ENCODE data around the gene GTF2F1.

- no peak for TF ChIP-seq CTCF (IDR thresholded peaks at IDR 0.05; ENCODE audit: insufficient read depth, low read length)
- TF ChIP-seq POLR2AphosphoS5 (IDR thresholded peaks at IDR 0.05; ENCODE audit: low read depth): no peak
These were observed 36.7 kb upstream of the GTF2F1 start for GRCh38 chr19:6429419-6430221.
